ENCODE data around the gene SFXN1. TPM values are rescaled to one million over a fixed set of nuclear protein-coding genes. Genes with fewer than 3 reads are reported as not detected.
A peak's percentile ranks its signal among the peaks of the same experiment; 100 is the strongest.

SFXN1 gene
- total and polyA plus RNA-seq, 9 of the 15 experiments (the other 6 are each of a cell fraction or from before 2014, with no cell fraction given): 31.8 to 261 (median 113) TPM

DNA sequence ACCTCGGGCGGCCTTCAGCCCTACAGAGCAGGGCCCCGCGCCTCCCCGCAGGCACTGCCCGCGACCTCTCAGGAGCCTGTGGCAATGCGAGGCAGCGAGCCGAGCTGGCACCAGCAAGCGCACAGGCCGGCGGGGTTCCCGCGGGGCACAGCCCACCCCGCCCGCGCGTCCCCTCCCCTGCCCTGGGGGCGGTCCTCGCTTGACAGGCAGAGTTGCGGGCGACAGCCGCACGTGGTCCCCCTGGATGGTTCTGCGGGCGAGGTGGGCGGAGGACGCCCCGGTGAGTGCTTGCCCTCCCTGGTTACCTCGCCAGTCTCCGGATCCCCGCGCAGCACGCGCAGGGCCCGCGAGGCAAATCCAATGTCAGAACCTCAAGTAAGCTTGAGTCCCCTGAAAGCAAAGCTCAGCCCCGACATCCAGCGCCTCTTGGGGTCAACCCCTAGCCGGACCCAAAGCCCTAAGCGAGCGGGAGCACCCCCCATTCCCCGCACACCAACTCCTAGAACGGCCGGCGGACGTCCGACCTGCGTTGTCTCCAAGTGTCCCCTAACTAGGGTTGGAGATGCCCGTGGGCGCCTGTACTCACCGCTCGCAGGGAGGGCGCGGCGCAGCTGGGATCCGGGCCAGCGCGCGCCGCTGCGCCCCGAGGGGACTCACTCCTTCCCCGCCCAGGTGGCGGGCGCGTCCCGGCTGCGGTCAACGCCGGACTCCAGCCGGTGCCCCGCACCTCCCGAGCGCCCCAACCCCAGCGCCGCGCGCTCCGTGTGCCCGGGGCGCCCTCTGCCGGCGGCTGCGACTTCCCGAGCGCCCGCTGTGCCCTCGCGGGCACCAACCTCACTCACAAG is 34.1 kb upstream of the SFXN1 start, which contains the start of gene DRD1:
Gene DRD1, minus strand, starts transcription at position 123 of the 845 bp plus-strand sequence. CDS start 1,083 bp downstream, outside the sequence.
- Histone ChIP-seq H2AFZ (ENCODE audit: low read depth, low read length) (no peak within 1 kb of the TSS), H4K20me1 (replicated peaks; ENCODE audit: control insufficient read depth, insufficient read depth, low read length) (no peaks in the 10 kb centered on the region; the same call in 1 of the 2 replicates), H3K27ac (ENCODE audit: extremely low read depth, low read depth, low read length) (no peak within 1 kb of the TSS), H3K4me1 (replicated peaks in 1 of 2; ENCODE audit: control insufficient read depth in 2 of 2, insufficient read depth in 2 of 2, low read length in 2 of 2) (peaks cover 0 to 10% of the 10 kb centered on the region in 2 experiments; a peak in 1 of 5 replicates), H3K27me3 (ENCODE audit: control insufficient read depth in 2 of 2, insufficient read depth in 2 of 2, low read length in 2 of 2) (peaks cover 32 to 54% of the 10 kb centered on the region in 2 experiments), H3K4me2 (ENCODE audit: insufficient read depth, low read length) (no peak within 1 kb of the TSS), H3K9ac (ENCODE audit: insufficient read depth in 1 of 2, low read depth in 2 of 2, low read length in 2 of 2) (no peak within 1 kb of the TSS), H3K36me3 (ENCODE audit: control insufficient read depth, insufficient read depth, low read length) (no peaks in the 10 kb centered on the region), H3K9me3 (replicated peaks; ENCODE audit: control insufficient read depth, insufficient read depth, low read depth, low read length) (no peaks in the 10 kb centered on the region), H3K79me2 (ENCODE audit: control insufficient read depth, insufficient read depth, low read length) (no peaks in the 10 kb centered on the region), H3K9me1 (ENCODE audit: control insufficient read depth, insufficient read depth, low read length) (no peaks in the 10 kb centered on the region), H3K4me3 (no peak within 1 kb of the TSS)
- no TSS peak for BruUV-seq (replicated peaks)
- ChIA-PET POLR2A (interaction anchor here (0.7 kb wide), 1 partner anchor 45 kb away, joined by 3 read pairs; no protein-coding TSS in a partner anchor), CTCF (ENCODE audit: low intra/inter-chr PET ratio) (interaction anchor here (1.2 kb wide), 1 partner anchor 533 kb away, joined by 7 read pairs; no protein-coding TSS in a partner anchor)
- DNase-seq (ENCODE audit: extremely low read depth in 1 of 4, low spot score in 3 of 4): peak; percentile 31 to 62 (median 60)
- intact Hi-C loops (cut with micrococcal nuclease): loop anchor here (2.0 kb wide), 1 partner anchor 493 kb away; no protein-coding TSS in a partner anchor
- peak; percentile 94 for ATAC-seq
- WGBS (ENCODE audit: insufficient coverage, low coverage, missing lambda C conversion rate): 3% methylated on average over 59 of the region's 91 CpGs
- in situ Hi-C loops (cut with MboI): loop anchor here (10.0 kb wide), 1 partner anchor 1429 kb away; no protein-coding TSS in a partner anchor
- no peak for FAIRE-seq
- TF ChIP-seq SIX5 (IDR thresholded peaks at IDR 0.05; ENCODE audit: borderline replicate concordance in 1 of 2, insufficient read depth in 1 of 2, low read depth in 1 of 2, low read length in 2 of 2) (no peak), CTCF (IDR thresholded peaks at IDR 0.05 in 2 of 3, conservative IDR thresholded peaks at IDR 0.05 in 1 of 3; ENCODE audit: insufficient read depth in 2 of 3, low read depth in 1 of 3, low read length in 3 of 3) (peak; percentile 59 to 76 (median 60)), FOS (IDR thresholded peaks at IDR 0.05; ENCODE audit: extremely low read depth, insufficient read length) (no peak), COPS2 (conservative IDR thresholded peaks at IDR 0.05) (no peak), CREBBP (IDR thresholded peaks at IDR 0.05; ENCODE audit: low read depth, low read length) (no peak), HNRNPL (IDR thresholded peaks at IDR 0.05; ENCODE audit: low read depth, low read length) (peak; percentile 88; the same call in 1 of the 2 replicates), REST (IDR thresholded peaks at IDR 0.05; ENCODE audit: borderline replicate concordance) (peak; percentile 70), REST (CRISPR knock-in tag; IDR thresholded peaks at IDR 0.05; ENCODE audit: low read depth) (no peak), ESRRB (CRISPR knock-in tag; IDR thresholded peaks at IDR 0.05; ENCODE audit: borderline replicate concordance) (no peak)

All from K562 (cell line).